NCI-H2081 (cell line): ENCODE results near the gene ANKRD30B.
"Not testable (repeated sequence)": the region's sequence is repeated elsewhere in the genome, so short reads cannot be mapped to it uniquely, and the experiment has no call there.

Experiments used
- DNase-seq, 2 experiments: peaks; one replicate each; lab custom pipeline; 2025; lab: John Stamatoyannopoulos, UW

The ANKRD30B gene

DNA sequence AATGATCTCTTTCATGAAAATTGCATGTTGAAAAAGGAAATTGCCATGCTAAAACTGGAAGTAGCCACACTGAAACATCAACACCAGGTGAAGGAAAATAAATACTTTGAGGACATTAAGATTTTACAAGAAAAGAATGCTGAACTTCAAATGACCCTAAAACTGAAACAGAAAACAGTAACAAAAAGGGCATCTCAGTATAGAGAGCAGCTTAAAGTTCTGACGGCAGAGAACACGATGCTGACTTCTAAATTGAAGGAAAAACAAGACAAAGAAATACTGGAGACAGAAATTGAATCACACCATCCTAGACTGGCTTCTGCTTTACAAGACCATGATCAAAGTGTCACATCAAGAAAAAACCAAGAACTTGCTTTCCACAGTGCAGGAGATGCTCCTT, 103.6 kb downstream of the ANKRD30B start:
- not testable (repeated sequence) for DNase-seq

DNA sequence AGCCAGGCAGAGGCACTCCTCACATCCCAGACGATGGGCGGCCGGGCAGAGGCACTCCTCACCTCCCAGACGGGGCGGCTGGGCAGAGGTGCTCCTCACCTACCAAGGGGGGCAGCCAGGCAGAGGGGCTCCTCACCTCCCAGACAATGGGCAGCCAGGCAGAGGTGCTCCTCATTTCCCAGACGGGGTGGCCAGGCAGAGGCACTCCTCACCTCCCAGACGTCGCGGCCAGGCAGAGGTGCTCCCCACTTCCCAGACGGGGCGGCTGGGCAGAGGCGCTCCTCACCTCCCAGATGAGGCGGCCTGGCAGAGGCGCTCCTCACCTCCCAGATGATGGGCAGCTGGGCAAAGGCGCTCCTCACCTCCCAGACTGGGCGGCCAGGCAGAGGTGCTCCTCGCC, 107.7 kb downstream of the ANKRD30B start:
- not testable (repeated sequence) for DNase-seq

DNA sequence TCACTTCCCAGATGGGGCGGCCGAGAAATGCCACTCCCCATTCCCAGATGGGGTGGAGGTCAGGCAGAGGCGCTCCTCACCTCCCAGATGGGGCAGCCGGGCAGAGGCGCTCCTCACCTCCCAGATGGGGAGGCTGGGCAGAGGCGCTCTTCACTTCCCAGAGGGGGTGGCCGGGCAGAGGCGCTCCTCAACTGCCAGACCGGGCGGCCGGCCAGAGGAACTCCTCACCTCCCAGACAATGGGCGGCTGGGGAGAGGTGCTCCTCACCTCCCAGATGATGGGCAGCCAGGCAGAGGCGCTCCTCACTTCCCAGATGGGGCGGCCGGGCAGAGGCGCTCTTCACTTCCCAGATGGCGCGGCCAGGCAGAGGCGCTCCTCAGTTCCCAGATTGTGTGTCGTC, 108.3 kb downstream of the ANKRD30B start:
- not testable (repeated sequence) for DNase-seq

DNA sequence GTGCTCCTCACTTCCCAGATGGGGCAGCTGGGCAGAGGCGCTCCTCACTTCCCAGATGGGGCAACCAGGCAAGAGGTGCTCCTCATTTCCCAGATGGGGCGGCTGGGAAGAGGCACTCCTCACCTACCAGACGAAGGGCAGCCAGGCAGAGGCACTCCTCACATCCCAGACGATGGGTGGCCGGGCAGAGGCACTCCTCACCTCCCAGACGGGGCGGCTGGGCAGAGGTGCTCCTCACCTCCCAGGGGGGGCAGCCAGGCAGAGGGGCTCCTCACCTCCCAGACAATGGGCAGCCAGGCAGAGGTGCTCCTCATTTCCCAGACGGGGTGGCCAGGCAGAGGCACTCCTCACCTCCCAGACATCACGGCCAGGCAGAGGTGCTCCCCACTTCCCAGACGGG, 110.5 kb downstream of the ANKRD30B start:
- DNase-seq, result not testable (repeated sequence)

DNA sequence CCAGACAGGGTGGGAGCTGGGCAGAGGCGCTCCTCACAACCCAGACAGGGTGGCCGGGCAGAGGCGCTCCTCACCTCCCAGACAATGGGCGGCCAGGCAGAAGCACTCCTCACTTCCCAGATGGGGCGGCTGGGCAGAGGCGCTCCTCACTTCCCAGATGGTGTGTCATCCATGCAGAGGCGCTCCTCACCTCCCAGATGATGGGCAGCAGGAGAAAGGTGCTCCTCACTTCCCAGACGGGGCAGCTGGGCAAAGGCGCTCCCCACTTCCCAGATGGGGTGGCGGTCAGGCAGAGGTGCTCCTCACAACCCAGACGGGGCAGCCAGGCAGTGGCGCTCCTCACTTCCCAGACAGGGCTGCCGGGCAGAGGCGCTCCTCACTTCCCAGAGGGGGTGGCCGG, 112.0 kb downstream of the ANKRD30B start:
- not testable (repeated sequence) for DNase-seq

DNA sequence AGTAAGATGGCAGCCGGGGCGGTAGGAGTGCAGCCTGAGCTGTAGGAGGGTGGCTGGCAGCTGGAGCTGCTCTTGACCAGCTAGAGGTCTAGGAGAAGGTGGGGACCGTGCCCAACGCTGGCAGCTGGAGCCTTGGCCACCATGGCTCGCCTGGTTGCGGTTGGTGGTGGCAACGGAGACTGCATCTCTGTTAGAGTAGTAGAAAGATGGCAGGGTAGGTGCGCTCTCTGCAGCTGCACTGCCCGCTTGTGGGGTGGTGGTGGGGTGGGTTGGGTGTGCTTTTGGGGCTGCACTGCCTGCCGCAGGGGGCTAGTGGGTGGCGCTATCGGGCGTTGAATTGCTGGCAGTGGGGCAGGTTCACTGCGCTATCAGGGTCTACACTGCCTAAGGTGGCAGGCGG, 118.5 kb downstream of the ANKRD30B start:
- not testable (repeated sequence) for DNase-seq

DNA sequence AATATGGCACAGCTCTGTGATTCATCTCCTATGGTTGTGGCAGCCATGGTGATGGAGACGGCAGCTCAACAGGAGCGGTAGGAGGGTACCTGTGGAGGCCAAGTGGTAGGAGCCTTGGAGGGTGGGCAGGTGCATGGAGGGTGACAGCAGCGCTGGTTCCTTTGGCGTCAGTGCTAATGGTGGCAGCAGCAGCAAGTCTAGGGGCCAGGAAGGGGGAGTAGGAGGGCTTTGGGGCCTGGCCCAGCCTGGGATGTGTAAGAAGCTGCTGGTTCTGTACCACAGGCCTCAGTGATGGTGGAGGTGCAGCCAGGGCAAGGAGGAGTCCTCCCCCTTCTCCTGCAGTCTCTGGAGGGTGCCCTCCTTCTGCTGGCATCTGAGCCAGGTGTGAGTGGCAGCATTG, 120.0 kb downstream of the ANKRD30B start:
- DNase-seq, result not testable (repeated sequence)

DNA sequence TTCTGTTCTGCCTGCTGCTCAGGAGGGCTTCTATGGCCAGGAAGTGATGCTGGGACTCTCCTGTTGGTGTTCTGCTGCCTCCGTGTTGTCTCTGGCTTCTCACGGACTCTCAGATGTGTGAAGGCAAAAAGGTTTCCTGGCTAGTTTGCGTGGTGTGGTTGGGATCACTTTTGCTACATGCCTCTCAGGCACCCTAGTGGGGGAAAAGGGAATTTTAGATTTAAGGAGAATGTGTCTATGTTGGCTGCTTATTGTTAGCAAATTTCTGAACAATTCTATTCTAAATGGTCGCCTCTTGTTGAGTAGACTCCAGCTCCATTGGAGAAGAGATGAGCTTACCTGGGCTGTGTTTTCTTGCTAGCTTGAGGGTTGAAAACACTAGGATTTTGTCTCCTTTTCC, 120.9 kb downstream of the ANKRD30B start:
- not testable (repeated sequence) for DNase-seq

DNA sequence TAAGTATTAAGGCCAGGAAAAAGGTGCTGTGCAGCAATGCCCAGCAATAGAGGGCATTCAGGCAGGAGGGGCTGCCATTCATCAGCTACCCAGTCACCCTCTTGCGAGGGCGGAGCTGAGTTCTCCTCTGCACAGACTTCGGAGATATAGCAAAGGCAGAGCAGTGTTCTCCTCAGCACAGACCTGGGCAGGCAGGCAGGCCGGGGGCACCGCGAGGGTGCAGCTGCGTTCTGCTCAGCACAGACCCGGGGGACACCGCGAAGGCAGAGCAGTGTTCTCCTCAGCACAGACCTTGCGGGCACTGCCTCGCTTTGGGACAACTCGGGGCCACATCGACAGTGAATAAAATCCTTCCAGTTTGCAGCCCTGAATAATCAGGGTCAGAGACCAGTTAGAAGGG, 130.9 kb downstream of the ANKRD30B start:
- DNase-seq, result not testable (repeated sequence)

DNA sequence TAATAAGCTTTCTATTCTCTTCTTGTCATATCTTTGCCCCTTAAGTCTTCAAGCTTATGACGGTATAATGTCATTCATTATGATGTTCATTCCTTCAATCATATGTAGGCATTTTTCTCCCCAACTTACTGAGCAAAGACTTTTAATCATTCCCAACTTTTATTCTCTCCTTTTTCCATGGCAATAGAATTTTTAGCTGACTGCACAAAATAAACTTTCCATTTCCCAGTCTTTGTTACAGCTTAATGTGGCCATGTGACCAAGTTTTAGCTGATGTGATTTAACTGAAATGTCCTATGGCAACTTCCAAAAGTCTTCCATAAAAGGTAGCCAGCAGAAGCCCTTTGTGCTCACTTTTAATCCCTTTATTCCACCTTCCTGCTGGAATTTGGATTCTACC, 152.5 kb downstream of the ANKRD30B start:
- no peak for DNase-seq
